HG03460 (cell line): ENCODE data around the gene PDCD1.
A peak's percentile ranks its signal among the peaks of the same experiment; 100 is the strongest.
"Not testable (repeated sequence)": the region's sequence is repeated elsewhere in the genome, so short reads cannot be mapped to it uniquely, and the experiment has no call there.

ENCODE experiments used
- ATAC-seq: cut with Tn5 transposase; IDR thresholded peaks from one replicate; pipeline ENCODE4 v1.9.1; 2021; ENCODE audit not compliant: unreplicated experiment

The PDCD1 gene

GRCh38 chr2:241814643-241815476, 43.8 kb downstream of the PDCD1 start:
- no peak for ATAC-seq

- no peak for ATAC-seq
Measured at GRCh38 chr2:241814393-241814642, 44.4 kb downstream of the PDCD1 start.

DNA sequence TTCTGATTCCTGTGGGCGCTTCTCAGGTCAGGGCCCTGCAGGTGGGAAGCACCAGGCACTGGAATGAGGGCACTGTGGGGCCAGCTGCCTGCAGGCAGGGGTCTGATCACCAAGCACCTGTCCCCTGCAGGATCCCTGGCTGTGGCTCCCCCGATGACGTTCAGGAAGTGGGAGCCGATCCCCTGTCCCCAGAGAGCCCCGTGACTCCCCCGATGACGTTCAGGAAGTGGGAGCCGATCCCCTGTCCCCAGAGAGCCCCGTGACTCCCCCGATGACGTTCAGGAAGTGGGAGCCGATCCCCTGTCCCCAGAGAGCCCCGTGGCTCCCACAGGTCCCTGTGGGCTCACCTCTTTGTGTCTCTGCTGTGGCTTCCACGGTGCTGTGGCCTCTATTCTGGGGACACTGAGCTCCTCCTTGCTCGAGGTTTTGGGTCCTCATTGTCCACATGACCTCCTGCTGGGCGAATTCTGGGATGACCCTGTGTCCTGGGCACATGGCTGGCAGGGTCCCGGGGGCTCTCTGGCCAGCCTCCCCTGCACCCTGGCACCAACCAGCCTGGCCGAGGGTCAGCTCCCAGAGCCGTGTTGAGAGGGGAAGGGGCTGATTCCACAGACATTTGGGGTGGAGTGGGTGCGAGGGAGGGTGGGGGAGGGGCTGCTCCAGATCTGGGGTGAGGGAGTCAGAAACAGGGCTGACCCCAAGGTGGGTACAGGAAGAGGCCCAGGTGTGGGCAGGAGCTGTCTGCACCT, 44.9 kb downstream of the PDCD1 start:
- no peak for ATAC-seq

DNA sequence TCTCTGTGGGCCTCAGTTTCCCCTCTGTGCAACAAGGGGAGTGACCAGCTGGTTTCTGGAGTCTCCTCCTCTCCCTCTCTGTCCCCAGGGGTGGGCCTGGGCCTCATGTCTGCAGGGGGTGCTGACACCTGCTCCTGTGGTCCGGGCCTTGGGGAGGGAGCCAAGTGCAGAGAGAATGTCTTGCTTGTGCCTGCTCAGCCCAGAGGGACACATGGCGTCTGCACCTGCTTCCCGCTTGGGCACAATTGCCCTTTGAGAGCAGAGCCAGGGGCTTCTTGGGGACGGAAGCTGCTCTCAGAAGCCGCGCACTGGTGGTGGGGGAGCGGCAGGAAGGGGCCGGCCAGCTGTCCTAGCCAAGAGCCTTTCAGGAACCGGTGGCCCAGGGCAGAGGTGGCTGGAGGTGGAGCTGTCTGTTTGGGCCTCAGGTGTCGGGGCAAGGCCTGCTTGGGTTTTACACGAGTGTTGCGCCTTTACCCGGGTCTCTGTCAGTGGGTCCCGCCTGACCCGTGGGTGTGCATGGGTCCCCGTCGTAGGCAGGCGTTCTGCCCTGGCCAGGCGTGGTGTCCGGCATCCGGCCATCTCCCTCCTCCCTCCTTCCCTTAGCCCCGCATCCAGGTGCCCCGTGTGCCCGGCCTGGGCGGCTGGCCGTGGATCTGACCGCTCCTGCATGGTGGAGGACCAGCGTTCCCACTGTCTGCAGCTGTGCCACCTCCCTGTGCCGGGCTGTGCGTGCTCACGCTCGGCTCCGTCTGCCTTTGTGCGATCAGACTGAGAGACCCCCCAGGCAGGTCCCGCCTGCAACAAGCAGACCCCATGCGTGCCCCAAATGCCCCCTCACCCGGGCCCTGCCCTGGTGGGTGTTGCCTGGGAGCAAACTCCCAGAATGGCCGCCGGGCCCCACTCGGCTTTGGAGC, 45.7 kb downstream of the PDCD1 start:
- no peak for ATAC-seq

DNA sequence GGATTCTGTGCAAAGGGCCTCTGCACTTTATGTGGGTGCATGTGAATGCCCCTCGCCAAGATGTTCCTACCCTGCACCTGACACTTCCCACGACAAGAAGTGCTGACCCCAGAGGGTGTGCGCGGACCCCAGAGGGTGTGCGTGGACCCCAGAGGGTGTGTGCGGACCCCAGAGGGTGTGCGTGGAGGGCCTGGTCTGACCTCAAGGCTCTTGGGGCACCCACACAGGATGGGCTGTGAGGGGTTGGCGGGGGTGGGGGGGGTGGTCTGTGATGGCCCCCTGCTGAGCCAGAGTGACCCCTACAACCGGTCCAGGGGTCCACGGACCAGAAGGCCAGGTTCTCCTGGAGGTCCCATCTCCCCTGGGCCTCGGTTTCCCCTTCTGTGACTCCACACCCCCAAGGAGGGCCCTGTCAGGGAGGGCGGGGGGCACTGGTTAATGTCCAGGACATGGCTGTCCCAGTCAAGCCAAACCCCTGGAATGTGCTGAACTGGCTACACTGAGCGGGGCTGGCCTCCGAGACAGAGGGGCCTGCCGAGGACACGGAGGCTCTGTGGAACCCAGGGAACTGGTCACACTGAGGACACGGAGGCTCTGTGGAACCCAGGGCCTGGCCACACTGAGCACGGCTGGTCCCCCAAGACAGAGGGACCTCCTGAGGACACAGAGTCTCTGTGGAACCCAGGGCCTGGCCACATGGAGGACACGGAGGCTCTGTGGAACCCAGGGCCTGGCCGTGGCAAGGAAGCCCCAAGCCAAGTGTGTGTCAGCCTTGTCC, 46.6 kb downstream of the PDCD1 start:
- ATAC-seq, result no peak

DNA sequence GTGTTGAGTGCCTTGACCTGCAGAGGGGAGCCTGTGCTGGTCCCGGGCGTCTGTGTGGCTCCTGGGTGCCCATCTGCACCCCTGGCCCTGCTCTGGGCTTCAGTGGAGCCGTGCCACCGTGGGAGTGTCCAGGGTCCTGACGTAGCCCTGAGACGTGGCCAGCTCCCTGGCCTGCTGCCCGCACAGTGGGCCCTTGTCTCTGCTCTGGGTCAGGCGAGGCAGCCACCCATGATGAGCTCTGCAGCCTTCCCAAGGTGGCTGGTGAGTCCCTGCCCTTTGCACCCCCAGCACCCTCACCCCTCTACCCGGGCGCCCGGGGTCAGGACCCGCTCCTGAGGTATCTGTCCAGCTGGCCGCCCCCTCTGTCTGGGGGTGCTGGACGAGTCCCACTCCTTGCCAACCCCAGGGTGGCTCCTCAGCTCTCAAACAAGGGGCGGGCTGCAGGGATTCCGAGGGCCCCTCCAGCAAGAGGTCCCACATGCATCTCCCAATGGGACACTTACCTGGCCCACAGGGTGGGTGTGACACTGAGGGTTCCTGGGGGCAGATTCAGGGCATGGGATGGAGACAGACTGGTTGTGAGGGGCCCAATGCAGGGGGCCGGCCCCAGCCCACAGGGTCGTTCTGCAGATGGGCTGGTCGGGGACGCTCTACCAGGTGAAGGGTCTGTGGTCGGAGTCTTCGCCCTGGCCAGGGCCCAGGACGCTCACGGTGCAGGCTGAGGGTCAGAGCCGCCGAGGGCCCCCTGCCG, 47.3 kb downstream of the PDCD1 start:
- no peak for ATAC-seq

DNA sequence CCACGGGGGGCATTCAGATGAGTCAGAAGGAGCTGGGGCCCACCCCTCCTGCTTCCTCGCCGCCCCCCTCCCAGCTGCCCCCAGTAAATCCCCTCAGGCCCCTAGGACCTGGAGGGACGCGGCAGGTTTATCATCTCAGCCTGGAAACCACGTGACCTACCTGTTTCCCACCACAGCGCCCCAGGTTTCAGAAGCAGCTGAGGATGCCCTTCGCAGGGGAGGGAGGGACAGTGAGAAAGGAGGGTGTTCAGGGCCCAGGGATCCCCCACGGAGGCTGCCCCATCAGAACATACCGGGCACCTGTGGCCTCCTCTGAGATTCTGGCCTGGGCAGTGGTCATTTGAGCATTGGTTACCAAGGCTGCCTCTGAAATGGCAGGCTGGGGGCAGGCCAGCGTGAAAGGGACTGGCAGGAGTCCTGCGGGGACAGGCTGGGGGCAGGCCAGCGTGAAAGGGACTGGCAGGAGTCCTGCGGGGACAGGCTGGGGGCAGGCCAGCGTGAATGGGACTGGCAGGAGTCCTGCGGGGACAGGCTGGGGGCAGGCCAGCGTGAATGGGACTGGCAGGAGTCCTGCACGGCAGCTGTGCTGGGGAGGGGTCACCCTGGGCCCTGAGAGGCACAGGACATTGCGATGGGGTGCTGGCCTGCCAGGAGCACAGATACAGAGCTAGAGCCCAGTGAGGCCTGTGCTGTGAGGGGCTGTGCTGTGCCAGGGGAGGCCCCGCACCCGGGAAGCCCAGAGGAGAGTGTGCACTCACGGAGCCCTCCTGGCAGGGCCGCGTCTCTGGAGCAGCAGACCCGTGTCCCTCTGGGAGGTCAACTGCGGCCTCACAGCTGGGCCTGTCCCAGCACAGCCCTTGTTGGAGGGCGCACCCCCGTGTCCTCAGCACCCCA, 48.1 kb downstream of the PDCD1 start:
- ATAC-seq, result no peak

DNA sequence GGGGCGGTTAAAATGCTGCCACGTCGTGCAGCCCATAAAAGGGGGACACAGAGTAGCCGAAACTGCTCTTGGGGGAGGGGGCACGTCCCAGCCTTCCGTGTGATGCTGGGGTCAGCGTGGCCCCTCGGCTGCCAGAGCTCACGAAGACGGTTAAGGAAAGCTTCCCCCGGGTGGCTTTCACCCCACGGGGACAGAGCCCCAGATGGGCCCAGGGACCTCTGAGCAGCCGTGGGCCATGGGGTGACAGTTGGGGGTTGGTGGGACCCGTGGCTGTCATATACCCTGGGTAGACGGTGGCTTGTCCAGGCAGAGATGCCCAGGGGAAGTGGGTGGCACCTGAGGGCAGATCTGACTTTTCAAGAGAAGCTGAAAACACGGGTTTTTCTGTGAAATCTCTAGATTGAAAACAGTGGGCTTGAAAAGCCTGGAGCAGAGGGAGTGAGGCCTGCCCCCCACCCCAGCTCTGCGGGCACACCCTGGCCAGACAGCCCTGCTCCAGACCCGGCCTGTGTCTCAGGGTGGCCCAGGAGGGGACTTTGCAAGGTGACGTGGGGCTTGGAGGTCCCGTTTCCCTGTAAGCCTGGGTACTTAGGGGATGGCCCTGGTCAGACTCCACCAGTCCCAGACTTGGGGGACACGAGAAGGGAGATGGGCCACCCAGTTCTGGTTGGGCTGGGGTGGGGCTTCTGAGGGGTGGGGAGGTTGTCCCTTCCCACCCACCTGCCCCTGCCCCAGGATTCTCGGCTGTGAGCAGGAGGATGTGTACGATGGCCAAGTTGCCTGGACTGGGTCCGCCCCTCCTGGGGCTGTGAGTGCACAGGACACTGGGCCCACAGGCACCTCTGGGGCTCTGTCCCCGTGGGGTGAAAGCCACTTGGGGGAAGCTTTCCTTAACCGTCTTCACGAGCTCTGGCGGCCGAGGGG, 49.0 kb downstream of the PDCD1 start:
- ATAC-seq, result no peak

- no peak for ATAC-seq
Measured at GRCh38 chr2:241808721-241809382, 49.8 kb downstream of the PDCD1 start, which contains the start of gene NEU4. TSS of gene NEU4 (plus strand) at chr2:241809193. CDS start at chr2:241814485, 5,292 bp downstream.

DNA sequence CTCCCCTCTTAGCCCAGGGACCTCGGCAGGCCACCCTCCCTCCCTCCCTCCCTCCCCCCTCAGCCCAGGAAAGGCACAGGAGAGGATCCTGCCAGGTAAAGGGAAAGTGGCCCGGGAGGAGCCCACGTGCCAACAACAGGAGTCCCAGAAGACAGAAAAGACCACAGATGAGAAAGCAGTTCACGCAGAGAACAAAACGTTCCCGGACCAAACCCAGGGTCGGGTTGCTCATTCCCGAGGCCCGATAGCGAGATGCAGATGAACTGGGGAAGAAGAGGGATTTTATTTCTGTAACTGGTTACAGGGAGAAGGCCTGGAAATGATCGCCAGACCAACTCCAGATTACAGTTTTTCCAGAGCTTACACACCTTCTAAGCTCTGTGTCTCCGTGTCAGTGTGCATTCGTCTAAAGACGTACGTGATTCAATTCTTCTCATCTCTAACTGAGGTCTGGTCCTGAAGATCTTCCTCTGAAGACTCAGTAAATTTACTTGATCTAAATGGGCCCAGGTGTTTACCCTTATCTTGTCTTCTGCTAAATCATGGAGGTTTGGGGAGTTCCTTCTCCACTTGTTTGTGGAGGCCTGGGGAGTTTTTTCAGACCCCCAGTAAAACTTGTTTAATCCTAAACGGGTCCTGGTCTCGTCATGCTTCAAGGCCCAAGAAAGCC, 50.5 kb downstream of the PDCD1 start:
- no peak for ATAC-seq

DNA sequence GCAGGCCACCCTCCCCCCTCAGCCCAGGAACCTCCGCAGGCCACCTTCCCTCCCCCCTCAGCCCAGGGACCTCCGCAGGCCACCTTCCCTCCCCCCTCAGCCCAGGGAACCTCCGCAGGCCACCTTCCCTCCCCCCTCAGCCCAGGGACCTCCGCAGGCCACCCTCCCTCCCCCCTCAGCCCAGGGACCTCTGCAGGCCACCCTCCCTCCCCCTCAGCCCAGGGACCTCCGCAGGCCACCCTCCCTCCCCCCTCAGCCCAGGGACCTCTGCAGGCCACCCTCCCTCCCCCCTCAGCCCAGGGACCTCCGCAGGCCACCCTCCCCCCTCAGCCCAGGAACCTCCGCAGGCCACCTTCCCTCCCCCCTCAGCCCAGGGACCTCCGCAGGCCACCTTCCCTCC, 52.5 kb downstream of the PDCD1 start:
- ATAC-seq, result not testable (repeated sequence)

DNA sequence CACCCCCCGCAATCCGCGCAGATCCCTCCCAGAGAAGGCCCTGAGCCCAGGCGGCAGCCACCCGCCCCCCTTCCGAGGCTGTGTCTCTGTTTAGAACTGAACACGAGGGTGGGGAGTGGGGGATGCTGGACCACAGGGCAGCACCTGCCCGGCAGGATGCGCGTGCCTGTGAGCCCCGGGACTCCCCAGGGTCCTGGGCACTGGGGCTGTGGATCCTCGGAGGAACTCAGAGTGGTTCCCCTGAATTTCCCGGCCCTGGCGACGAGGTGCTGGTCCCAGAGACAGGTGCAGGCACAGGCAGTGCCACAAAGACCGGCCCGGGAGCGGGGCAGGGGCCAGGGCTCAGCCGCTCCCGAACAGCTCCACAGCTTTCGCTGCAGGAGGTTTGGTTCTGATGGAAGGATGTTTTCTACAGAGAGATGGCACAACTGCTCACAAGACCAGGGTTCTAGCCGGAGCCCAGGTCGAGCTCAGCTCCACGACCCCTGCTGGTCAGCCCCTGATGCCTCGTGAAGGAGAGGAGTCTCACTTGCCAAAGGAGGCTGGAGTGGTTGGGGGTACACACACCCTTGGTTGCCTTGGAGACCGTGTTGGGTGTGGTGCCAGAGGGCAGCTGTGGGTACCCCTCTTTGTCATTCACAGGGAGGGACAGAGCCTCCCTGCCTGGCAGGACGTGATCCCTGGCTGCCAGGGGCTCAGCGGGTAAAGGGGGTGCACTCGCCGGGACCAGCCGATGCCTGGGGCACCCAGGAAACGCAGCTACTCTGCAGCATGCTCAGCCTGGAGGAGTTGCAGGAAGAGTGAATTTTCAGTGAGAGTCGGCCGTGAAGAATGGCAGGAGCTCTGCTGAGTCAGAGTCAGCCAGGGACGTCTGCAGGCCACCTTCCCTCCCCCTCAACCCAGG, 54.1 kb downstream of the PDCD1 start:
- no peak for ATAC-seq

DNA sequence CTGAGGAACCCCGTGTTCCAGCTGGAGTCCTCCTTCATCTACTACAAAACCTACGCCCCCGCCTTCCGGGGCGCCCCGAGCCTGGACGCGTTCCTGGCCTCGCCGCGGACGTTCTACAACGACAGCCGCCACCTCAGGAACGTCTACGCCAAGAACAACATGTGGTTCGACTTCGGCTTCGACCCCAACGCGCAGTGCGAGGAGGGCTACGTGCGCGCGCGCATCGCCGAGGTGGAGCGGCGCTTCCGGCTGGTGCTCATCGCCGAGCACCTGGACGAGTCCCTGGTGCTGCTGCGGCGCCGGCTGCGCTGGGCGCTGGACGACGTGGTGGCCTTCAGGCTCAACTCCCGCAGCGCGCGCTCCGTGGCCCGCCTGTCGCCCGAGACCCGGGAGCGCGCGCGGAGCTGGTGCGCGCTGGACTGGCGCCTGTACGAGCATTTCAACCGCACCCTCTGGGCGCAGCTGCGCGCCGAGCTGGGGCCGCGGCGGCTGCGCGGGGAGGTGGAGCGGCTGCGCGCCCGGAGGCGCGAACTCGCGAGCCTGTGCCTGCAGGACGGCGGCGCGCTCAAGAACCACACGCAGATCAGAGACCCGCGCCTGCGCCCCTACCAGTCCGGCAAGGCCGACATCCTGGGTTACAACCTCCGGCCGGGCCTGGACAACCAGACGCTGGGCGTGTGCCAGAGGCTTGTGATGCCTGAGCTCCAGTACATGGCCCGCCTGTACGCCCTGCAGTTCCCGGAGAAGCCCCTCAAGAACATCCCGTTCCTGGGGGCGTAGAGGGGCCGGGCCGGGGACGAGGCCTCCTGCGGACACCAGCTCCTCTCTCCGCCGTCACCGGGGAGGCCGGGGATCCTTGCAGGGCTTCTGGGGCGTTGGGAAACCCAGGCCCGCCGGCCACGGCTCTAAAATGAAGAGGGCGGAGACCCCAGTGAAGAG, 55.0 kb downstream of the PDCD1 start:
- peak; percentile 64 for ATAC-seq

DNA sequence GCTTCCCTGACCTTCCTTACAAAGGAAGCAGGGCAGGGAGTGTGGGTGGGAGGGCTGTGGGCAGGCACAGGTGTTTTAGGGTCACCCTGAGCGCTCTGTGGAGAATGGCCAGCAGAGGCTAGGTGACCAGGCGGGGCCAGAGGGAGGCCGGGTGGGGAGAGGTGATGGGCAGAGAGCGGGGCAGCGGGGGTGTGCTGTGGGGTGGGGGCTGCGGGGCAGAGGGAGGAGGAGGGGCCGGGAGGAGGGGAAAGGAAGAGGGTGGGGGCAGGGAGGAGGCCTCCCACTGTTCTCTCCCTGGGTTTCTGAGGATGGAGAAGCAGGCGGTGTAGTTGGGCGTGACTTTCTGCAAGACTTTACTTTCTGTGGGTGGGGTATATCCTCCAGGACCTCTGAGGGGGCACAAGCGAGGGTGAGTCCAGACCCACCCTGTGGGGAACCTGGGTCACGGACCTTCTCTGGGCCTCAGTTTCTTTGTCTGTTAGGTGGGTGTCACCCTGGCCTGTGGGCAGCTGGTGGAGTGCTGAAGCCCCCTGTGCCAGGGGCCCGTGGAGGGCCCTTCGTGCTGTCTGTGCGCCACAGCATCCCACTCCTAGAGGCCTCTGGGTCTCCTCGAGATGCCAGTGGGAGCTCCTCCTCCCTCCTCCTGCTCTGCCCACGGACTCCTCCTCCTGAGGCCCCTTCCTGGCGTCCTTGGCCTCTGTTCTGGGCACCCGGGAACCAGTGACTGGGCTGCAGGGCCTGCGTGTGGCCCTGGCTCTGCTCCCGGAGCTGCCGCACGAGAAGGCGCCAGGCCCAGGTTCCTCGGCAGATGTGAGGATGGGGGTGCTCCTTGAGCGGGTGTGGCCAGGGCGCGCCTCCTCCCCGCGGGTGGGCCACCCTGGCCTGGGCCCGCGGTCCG, 56.0 kb downstream of the PDCD1 start:
- no peak for ATAC-seq
